GM12864 (cell line): Measurements from ENCODE around the gene ACTL6B.
A peak's percentile ranks its signal among the peaks of the same experiment; 100 is the strongest.

Experiments used
- DNase-seq: peaks from one replicate; pipeline ENCODE4 v3.0.0-alpha.2; 2011; ENCODE audit warnings: low read depth
- H3K4me3 ChIP-seq: 2 replicates; pipeline ENCODE4 v1.5.1; 2011; ENCODE audit warnings: mild to moderate bottlenecking, low read depth, low read length, control low read depth
- CTCF ChIP-seq: IDR thresholded peaks from 2 replicates; pipeline ENCODE4 v1.5.1; 2011; ENCODE audit warnings: low read depth, mild to moderate bottlenecking, moderate library complexity, low read length, control low read depth, inconsistent platforms; ENCODE audit errors: missing control alignments

ACTL6B gene

DNA sequence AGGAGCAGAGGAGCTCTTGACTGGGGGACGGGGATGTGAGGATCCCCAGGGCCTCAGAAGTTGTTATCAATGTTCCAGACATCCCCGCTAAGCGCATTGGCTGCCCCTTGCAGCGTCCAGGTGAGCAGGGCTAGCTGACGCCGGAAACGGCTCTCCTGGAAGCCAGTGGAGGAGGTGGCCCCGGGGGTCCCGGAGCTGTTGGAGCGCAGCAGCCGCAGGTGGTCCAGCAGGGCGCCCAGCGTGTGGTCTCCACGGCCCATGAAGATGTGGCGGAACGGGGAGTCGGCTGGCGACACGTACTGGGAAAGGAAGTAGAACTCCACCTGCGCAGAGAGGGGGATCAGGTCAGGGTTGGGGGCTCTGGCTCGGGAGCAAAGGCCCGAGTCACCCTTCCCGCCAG, 35.4 kb downstream of the ACTL6B start:
- TF ChIP-seq CTCF: no peak
- H3K4me3 ChIP-seq: no peak overlapping the region
- no peak for DNase-seq

GRCh38 chr7:100620239-100620638, 36.0 kb downstream of the ACTL6B start:
- no peak overlapping the region for H3K4me3 ChIP-seq
- TF ChIP-seq CTCF: no peak
- no peak for DNase-seq

DNA sequence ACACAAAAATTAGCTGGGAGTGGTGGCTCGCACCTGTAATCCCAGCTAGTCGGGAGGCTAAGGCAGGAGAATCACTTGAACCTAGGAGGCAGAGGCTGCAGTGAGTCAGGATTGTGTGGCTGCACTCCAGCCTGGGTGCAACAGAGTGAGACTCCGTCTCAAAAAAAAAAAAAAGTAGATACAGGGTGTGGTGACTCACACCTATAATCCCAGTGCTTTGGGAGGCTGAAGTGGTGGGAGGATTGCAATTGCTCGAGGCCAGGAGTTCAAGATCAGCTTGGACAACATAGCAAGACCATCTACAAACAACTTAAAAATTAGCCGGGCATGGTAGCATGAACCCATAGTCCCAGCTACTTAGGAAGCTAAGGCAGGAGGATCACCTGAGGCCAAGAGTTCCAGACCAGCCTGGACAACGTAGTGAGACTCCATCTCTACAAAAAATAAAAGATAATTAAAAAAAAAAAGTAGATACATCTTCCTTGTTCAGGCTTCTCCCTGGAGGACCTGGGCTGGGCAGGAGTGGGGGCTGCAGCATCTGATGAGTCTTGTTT, 41.9 kb downstream of the ACTL6B start:
- TF ChIP-seq CTCF: no peak
- DNase-seq: no peak
- H3K4me3 ChIP-seq: no peak overlapping the region

- H3K4me3 ChIP-seq: no peak overlapping the region; the same call in 1 of the 2 replicates
- TF ChIP-seq CTCF: no peak
These were observed 42.7 kb downstream of the ACTL6B start for GRCh38 chr7:100613412-100614175.

DNA sequence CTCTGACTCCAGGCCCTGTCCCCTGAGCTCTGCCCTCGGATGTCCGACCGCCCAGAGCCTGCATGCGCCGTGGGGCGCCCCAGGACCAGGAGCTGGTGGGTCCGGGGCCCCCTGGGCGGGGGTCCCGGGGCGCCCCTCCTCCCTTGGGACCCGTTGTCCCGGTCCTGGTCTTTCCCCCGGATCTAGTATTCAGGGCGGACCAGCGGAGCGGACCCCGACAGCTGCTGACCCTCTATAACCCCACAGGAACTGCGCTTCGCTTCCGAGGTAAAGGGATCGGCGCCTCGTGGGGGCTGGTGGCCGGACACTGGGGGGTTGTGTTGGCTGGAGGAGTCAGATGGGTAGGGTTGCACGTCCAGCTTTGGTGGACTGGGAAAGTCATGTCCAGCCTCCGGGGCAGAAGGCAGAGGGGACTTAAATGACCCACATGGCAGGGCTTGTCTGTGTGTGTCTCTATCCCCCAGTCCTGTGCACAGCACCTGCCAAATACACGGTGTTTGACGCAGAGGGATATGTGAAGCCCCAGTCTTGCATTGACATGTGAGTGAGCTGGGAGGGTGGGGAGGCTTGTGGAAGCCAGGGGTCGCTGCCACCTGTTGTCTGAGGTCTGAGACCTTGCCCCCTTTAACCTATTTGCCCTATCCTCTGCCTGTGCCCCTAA, 43.4 kb downstream of the ACTL6B start:
- peak; percentile 15 for TF ChIP-seq CTCF
- H3K4me3 ChIP-seq: peak overlapping the region; percentile 74
- no peak for DNase-seq

More at GRCh38 chr7:100613412-100614175, 42.7 kb downstream of the ACTL6B start:
- no peak for DNase-seq

DNA sequence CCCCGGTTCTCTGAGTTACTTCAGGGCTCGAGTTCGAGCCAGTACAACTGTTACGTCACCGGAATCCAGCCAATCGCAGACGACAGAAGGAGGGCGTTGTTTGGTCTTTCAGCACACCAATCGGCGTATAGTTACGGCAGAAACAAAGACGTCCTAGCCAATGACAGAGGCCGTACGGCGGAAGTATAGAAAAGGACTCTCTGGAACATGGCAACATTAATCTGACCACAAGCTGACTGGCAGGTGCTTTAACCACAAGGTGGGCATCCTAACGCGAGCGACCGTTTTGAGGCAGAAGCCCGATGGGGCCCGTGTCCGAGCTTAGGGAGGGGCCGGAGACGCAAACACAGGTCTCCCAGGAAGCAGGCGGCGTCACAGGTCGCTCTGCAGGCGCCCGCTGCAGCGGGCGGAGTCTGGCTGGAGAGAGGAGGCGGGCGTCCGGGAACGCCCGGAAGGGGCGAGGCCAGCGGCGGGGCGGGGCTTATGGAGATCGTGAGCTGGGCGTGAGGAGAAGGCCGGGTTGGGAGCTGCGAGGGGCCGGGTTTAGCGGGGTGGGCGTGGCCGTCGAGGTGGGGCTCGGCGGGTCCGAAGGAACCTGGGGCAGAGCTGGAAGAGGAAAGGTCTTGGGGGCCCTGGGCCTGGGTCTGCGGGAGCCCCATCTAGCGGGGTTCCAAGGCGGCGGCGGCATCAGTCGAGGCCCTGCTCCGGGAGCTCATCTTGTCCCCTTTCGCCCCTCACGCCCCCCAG, 44.1 kb downstream of the ACTL6B start, which contains the start of gene MOSPD3:
Gene MOSPD3, plus strand, starts transcription at position 558 of the 747 bp plus-strand sequence. CDS start 252 bp downstream, outside the sequence.
- TF ChIP-seq CTCF: no peak
- peak; percentile 99 for DNase-seq
- peak within 1 kb of the TSS; percentile 74 for H3K4me3 ChIP-seq
